Renal cortex interstitium (tissue), 11 donors: ENCODE measurements around the gene CARNS1. TPM values are rescaled to one million over a fixed set of nuclear protein-coding genes. Genes with fewer than 3 reads are reported as not detected.

Source experiments
- DNase-seq, 11 donors: peaks; one replicate each; pipeline ENCODE4 v3.0.0-alpha.2; 2013; ENCODE audit warnings: low read depth in 9 of 11, low spot score in 4 of 11; ENCODE audit errors: extremely low read depth in 1 of 11
- polyA plus RNA-seq, 3 donors: library from polyadenylated mRNA; unstranded; fragments of 120-200 nt; gene quantifications; one replicate each; pipeline ENCODE4 v1.2.1, GENCODE V29; 2013; ENCODE audit not compliant: insufficient read length in 3 of 3

CARNS1 gene
- polyA plus RNA-seq, 3 donors, result 2.0 to 5.2 (median 2.7) TPM

- DNase-seq, result no peak
Measured at GRCh38 chr11:67404515-67405195, 10.8 kb upstream of the CARNS1 start.

GRCh38 chr11:67405196-67405567 is 10.3 kb upstream of the CARNS1 start:
- no peak for DNase-seq

GRCh38 chr11:67405688-67406339 is 9.7 kb upstream of the CARNS1 start:
- no peak for DNase-seq

GRCh38 chr11:67406420-67406968 is 9.0 kb upstream of the CARNS1 start:
- no peak for DNase-seq

GRCh38 chr11:67406969-67407687 is 8.3 kb upstream of the CARNS1 start:
- DNase-seq, result no peak

- no peak for DNase-seq
Measured at GRCh38 chr11:67407688-67408163, 7.8 kb upstream of the CARNS1 start.

- no peak for DNase-seq
Measured at GRCh38 chr11:67408437-67409200, 6.9 kb upstream of the CARNS1 start.

GRCh38 chr11:67409261-67409666 is 6.2 kb upstream of the CARNS1 start:
- no peak for DNase-seq

GRCh38 chr11:67409781-67410368 is 5.6 kb upstream of the CARNS1 start:
- DNase-seq, result no peak

- no peak for DNase-seq
Measured at GRCh38 chr11:67410369-67410831, 5.1 kb upstream of the CARNS1 start.

GRCh38 chr11:67410984-67411784 is 4.3 kb upstream of the CARNS1 start:
- DNase-seq, result no peak

- DNase-seq, result no peak
Measured at GRCh38 chr11:67411785-67412152, 3.7 kb upstream of the CARNS1 start.

GRCh38 chr11:67412495-67413179 is 2.8 kb upstream of the CARNS1 start:
- DNase-seq, result no peak

GRCh38 chr11:67413266-67413849 is 2.1 kb upstream of the CARNS1 start:
- no peak for DNase-seq

- no peak for DNase-seq
Measured at GRCh38 chr11:67416416-67417335, 1.2 kb downstream of the CARNS1 start.

GRCh38 chr11:67417425-67417824 is 1.9 kb downstream of the CARNS1 start:
- no peak for DNase-seq
